GM18520 (cell line): ENCODE data around the gene SLC32A1.

ENCODE experiments used
- ATAC-seq: cut with Tn5 transposase; IDR thresholded peaks from one replicate; pipeline ENCODE4 v1.9.1; 2021; ENCODE audit not compliant: unreplicated experiment

SLC32A1 gene

DNA sequence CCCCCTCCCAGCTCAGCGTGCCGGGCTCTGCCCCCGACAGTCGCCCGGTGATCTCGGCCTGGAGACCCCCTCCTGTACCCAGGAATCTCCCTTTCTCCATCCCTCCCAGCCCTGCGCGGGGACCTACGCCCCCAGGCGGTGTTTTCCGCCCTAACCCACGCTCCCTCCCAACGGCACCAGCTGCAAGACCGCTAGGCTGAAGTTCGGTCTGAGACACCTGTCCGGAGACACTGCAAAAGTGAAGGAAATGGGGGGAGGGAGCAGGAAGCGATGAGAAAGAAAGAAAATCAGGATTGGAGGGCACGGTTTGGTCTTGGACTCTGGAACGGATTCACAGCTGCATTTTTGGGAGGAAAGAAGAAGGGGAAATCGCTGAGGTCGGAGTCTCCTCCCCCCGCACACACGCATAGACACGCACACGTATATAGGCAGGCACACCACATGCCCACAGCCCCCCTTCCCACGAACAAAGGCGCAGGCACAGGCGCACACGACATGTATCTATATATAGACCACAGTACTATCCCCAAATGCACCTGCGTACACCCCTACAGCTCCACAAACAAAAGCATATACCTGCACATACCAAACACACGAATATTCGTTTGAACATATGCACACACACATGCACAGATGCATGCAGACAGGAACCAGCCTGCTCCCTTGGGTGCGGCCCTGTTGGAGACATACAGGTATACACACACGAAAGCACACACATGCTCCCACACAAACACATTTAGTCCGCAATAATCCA, 1.0 kb downstream of the SLC32A1 start:
- ATAC-seq, result no peak

GRCh38 chr20:38725931-38726803, 1.9 kb downstream of the SLC32A1 start:
- no peak for ATAC-seq

DNA sequence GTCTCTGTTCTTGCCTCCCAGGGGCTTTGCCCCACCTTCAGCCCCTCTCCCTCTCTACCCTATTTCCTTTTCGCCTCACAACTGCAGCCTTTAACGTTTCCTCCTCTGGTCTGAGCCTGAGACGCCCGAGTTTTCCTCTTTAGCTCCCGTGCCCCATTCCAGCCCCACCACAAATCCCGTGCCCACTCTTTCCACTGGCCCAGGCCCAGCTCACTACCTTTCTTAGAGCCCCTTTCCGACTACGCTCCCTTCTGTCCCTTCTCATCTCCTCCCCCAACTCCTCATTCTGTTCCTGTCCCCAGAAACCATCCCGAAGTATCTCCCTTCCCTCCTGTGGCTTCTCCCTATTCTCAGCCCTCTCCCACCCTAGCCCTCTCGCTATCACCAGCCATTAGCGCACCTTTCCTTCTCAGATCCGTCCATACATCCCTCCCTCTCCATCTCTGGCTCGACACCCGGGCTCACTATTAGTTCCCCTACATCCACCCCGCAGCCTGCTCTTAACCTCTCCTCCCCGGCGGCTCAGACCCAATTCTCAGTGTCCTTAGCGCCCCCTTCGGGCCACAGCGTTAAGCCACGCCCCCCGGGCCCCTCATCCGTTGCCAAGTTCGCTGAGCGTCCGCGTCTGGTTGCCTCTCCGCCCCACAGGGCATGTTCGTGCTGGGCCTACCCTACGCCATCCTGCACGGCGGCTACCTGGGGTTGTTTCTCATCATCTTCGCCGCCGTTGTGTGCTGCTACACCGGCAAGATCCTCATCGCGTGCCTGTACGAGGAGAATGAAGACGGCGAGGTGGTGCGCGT, 2.7 kb downstream of the SLC32A1 start:
- no peak for ATAC-seq

DNA sequence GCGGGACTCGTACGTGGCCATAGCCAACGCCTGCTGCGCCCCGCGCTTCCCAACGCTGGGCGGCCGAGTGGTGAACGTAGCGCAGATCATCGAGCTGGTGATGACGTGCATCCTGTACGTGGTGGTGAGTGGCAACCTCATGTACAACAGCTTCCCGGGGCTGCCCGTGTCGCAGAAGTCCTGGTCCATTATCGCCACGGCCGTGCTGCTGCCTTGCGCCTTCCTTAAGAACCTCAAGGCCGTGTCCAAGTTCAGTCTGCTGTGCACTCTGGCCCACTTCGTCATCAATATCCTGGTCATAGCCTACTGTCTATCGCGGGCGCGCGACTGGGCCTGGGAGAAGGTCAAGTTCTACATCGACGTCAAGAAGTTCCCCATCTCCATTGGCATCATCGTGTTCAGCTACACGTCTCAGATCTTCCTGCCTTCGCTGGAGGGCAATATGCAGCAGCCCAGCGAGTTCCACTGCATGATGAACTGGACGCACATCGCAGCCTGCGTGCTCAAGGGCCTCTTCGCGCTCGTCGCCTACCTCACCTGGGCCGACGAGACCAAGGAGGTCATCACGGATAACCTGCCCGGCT, 3.4 kb downstream of the SLC32A1 start:
- ATAC-seq, result no peak

- ATAC-seq, result no peak
These were observed 4.0 kb downstream of the SLC32A1 start for GRCh38 chr20:38728191-38728781.

- no peak for ATAC-seq
These were observed 4.8 kb downstream of the SLC32A1 start for GRCh38 chr20:38728911-38729642.

DNA sequence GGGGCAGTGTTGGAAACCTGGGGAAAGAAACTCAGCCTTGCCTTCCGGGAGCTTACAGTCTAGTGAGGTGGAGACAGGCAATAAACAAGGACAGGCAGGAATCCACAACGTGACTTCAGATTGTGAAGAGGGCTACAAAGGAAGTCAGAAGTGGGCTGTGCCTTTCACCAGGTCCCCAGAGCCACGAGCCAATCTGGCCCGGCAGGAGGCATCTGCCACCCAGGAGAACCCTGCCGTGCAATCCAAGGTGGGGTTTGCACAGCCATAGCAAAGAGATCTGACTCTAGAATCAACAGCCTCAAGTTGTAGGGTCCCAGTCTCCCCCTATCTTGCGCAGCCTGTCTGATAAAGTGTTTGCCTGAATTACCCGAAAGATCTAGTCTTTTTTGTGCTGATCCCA, 5.5 kb downstream of the SLC32A1 start:
- no peak for ATAC-seq

DNA sequence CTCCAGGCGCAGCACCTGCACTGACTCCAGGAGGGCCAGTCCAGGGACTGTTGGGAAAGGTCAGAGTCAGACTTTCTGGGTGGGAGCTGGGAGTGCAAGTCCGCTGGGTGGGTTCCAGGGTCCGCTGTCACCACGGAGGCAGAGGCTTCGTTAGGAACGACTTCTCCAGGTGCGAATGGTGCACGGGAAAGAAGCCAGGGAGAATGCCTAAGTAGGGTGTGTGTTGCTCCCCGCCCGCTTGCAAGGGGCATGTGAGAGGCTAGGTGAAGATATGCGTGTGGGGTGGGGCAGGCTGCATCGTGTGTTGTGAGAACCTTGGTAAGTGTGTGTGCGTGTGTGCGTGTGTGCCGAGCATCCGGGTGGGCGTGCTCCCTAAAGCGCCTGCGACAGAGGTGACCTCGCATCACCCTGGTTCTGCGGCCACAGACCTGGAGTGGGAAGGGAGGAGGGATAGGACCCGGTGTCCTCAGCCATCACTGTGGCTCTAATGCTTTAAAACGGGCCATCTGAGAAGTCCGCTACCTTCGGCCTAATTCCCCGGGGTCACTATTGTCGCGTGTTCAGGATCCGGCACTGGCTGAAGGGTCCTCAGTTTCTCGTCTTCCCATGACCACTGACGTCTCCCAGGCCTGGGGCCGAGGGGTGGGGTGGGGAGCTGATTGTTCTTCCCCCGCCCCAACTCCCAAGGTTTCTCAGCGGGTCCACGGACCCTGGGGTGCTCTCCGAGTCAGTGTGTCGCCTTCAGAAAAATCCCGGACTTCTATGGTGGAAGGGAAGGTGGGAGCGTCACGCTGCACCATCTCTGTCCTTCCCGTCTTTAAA, 6.1 kb downstream of the SLC32A1 start:
- ATAC-seq, result no peak

- no peak for ATAC-seq
These were observed 6.9 kb downstream of the SLC32A1 start for GRCh38 chr20:38730989-38731737.

DNA sequence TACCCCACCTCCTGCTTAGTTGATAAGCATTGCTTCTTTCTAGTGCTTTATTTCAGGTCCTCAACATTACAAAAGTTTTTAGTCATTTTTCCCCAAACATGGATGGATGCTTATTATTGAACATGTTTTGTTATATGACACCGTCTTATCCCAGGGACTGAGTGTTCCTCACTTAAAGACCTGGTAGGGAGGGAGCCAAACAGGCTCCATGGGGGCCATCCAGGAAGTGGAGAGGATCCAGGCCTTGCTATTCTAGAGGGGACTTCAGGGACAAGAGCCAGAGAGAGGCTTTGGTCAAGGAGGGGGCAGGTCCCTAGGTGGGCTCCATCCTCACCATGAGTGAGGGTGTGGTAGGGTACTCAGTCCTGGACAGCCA, 7.4 kb downstream of the SLC32A1 start:
- ATAC-seq, result no peak

GRCh38 chr20:38732981-38733380, 8.7 kb downstream of the SLC32A1 start:
- ATAC-seq, result no peak

- ATAC-seq, result no peak
These were observed 10.9 kb downstream of the SLC32A1 start for GRCh38 chr20:38735172-38735571.

GRCh38 chr20:38737887-38738286, 13.6 kb downstream of the SLC32A1 start:
- no peak for ATAC-seq

- ATAC-seq, result no peak
These were observed 21.5 kb downstream of the SLC32A1 start for GRCh38 chr20:38745757-38746156.

GRCh38 chr20:38747495-38748096, 23.3 kb downstream of the SLC32A1 start:
- no peak for ATAC-seq

- peak; percentile 68 for ATAC-seq
These were observed 24.0 kb downstream of the SLC32A1 start, which contains the start of gene ACTR5 for GRCh38 chr20:38748097-38748860. ACTR5 (plus strand) TSS chr20:38748460; CDS start chr20:38748479, 19 bp downstream.

DNA sequence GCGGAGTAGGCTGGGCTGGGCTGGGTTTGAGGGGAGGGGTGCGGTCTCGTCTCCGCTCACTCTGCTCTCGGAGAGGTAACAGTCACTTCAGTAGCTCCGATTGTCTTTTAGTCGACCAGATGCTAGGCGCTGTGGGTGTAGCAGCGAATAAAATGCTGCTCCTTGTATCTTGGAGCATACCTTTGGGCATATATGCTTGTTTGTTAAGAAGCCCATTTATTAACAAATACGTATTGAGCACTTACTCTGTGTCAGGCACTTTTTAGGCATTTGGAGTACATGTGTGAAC, 24.5 kb downstream of the SLC32A1 start:
- no peak for ATAC-seq
